HG03108 (cell line): ENCODE data around the gene MFRP.
A peak's percentile ranks its signal among the peaks of the same experiment; 100 is the strongest.

Source experiments
- ATAC-seq: cut with Tn5 transposase; IDR thresholded peaks from one replicate; pipeline ENCODE4 v1.9.1; 2021; ENCODE audit warnings: moderate library complexity; ENCODE audit not compliant: unreplicated experiment

The MFRP gene

DNA sequence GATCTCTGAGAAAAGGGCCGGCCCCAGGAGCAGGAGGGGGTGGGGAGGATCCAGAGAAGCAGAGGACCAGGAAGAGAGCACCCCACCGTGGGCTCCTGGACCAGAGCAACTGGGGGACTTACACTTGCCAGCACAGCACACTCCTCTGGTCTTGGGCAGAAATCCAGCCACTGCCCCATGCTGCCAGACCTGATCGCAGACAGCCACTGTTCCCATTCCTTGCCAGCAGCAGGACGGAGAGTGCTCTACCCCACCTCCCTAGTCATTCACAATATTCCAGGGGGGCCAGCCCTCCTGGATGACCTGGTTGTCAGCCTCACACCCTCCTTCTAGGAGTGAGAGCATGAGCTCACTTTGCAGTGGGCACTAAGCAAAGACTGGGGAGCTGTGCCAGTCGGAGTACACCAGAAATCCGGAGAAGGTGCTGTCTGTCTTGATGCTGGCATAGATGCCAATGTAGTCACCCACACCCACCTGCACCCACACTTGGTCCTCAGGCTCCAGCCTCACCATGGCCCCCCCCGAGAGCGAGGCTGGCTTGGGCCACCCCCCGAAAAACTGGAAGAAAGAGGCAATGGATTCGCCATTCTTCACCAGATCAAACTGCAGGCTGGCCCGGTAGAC lies 7.4 kb downstream of the MFRP start:
- no peak for ATAC-seq

DNA sequence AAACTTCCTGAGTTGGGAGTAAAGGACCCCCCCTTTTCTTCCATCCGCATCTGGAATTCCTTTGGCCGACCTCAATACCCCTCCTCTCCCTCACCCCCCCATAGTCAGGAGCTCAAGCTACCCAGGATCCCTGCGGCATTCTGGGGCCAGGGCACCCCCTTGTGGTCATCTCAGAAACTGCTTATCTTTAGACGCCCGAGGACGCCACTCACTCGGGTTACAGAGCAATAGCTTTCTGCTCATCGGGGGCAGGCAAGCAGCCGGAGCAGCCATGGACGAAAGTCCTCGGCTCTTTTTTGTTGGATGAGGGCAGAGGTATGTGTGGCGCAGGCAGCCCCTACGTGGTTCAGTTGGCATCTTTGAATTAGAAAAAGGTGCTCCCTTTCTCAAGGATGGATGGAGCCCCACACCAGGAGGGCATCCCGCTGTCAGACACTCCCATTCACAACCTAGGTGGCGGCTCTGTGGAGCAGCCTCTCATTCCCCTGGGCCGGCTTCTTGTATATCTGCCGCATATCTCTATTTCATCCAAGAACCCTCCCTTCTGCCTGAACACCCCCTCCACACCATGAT lies 8.1 kb downstream of the MFRP start:
- no peak for ATAC-seq

- ATAC-seq: no peak
Measured at GRCh38 chr11:119337581-119338317, 8.8 kb downstream of the MFRP start.

DNA sequence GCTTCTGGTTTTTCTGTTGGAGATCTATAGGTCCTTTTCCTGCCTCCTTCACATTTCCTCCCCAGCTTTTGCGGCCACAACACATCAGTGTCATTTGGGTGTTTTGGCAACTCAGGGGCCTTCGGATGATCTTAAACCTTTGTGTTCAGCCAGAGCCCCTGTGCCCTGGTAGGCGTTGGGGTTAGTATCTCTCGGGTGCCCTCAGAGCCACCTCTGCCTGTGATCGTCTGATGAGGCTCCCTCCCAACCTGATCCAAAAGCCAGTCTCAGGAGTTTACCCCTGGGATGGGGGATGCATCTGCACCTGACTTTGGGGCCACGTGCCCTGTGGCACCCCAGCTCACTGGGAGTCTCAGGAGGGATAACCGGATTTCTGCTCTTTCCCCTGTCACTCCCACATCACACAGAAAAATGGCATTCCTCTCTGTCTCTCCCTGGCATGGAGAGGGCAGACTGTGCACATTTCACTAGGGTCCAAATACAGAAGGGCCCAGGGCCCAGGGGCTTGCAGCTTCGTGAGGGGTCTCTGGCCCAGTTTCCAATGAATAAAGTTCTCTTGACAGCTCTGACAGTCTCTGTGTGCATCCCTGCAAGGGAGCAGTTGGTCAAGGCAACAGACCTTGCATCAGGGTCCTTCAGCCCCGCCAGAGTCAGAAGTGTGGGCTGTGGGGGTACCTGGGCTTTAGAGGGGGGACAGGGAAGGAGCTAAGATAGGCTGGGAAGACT lies 9.6 kb downstream of the MFRP start:
- no peak for ATAC-seq

GRCh38 chr11:119335655-119336543 lies 10.6 kb downstream of the MFRP start:
- ATAC-seq: no peak

- no peak for ATAC-seq
Measured at GRCh38 chr11:119335091-119335654, 11.3 kb downstream of the MFRP start.

DNA sequence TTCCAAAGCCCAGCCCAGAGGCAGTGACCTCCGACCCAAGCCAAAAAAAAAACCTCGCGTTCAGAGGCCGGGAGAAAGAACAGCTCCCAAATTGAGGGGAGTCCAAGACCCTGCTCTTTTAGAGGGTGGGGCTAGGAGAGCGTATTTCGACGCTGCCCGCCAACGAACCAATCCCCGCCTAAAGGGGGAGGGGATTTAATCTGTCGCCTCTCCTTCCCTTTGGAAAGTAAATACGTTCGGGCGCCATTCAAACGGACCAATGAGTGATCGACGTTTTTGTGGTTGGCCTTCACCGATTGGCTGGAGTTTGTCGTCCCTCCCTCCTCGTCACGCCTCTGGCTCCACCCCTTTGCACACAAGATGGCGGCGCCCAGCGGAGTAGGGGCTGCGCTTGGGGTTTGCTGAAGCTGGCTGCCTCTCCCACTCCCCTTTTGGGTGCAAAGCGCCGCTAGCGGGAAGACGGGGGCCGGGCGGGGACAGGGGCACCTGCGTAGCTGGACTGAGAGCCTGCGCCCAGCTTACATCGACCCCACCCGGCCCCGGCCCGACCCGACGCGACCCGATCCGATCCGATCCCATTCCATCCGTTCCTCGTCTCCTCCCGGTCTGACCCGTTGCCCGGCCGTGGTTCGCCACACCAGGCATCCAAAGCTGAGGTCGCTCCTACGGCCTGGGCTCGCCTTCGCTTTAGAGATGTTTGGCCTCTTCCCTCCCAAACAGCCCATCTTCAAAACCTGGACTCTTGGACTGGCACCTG lies 12.2 kb downstream of the MFRP start, which contains the start of gene RNF26:
RNF26 (plus strand) TSS at position 354 of the 757 bp plus-strand sequence. CDS start 596 bp downstream, outside the sequence.
- peak; percentile 93 for ATAC-seq

DNA sequence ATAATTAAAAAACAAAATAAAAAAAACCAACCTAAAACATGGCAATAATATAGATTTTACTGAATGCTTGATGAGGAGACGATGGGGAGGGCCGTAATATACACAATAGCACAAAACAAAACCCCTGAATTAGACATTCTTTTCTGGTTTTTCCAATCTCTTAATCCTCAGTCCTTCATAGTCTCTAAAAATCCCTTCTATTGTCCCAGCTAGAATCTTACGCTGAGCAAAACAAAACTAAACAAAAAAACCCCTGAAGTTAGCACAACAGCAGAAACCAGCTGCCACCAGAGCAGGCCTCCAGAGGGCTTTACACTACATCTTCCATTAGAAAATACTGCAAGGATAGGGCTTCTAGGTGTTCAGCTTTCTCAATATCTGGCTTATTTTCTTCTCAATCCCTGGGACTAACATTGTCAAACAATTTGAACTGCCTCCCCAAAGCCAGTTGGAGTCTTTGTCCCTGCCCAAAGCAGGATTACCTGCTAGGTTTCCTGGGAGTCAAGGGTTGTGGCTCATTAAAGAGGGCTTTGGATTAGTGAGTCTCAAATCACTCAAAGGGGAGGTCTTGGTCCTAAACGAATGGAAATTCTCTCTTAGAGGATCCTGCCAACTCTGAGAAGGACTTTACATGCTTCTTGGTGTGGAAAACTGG lies 14.3 kb downstream of the MFRP start:
- ATAC-seq: no peak

- ATAC-seq: no peak
Measured at GRCh38 chr11:119330237-119330636, 16.3 kb downstream of the MFRP start.

- ATAC-seq: no peak
Measured at GRCh38 chr11:119329320-119329719, 17.2 kb downstream of the MFRP start.

DNA sequence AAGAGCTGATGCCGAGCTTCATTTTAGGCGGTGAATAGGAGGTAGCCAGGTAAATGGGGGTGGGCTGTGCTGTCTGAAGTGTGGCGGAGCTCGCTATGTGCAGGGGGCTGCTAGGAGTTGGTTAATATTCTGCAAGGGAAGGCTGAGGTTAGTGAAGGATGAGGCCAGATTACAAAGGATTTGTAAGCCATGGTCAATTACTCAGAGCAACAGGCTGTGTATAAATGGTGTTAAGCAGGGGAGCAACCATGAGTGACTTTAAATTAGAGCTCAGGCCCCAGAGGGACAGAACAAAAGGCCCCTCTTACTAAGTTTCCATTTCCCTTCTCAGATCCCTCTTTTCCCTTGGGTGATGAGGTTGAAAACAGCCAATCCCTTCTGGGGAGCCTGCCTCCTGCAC lies 22.3 kb downstream of the MFRP start:
- ATAC-seq: no peak

GRCh38 chr11:119323532-119324033 lies 22.9 kb downstream of the MFRP start:
- ATAC-seq: no peak

- no peak for ATAC-seq
Measured at GRCh38 chr11:119322921-119323531, 23.5 kb downstream of the MFRP start.

- no peak for ATAC-seq
Measured at GRCh38 chr11:119322360-119322739, 24.2 kb downstream of the MFRP start.

DNA sequence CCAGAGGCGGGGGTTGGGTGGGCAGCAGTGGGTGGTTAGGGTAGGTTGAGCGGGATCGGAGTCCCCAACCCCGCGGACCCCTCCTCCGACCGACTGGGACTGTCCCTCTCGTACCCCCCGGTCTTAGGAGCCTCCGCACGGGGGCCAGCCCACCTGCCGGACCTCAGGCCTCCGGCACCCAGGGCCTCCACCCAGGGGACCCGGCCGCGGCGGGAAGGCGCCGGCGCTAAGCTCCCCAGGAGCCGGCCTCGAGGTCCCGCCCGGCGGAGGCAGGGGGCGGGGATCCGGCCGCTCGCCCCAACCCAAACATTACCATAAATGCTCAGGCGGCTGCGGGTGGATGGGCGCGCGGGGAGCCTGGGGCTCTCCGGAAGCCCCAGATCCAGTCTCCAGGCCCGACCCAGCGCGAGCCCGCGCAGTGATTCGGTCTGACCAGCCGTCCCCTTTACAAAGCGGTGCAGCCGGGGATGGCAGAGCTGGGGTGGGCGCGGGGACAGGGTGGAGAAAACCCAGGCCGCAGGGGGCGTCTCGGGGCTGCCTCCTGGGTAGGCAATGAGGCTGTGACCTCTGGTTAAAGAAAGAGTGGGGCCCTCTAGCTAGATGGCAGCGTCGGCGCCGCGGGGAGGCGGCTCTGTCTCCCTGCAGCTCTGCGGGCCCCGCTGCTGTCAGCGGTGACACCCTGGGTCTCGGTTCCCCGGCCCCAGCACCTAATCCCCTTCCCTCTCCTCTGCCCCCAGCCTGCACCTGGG lies 25.6 kb downstream of the MFRP start:
- peak; percentile 31 for ATAC-seq

DNA sequence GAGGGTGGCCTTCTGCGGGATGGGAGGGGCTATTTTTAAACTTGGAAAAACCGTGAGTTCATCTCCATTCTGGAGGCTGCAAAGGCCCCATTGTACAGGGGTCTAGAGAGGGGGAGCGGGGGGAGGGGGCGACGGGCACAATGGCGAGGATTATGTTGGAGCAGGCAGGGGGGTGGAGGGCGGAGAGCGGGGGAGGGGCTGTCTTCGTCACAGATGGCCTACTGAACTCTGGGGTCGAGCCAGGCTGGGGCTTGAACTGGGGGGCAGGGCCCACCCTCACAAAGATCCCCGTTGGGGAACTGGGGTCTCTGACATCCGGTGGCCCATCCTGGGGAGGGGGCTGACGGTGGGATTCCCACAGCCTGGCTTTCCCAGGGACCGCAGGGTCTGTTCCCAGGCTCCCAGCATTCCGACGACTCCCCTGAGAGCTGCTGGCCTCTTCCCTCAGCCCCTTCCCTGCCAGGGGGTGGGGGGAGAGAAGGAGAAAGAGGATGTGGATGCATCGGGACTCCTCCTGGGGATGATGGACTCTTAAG lies 26.2 kb downstream of the MFRP start:
- ATAC-seq: no peak

- ATAC-seq: no peak
Measured at GRCh38 chr11:119319700-119320239, 26.7 kb downstream of the MFRP start.
